Psoas muscle (tissue), 8 donors: ENCODE measurements around the gene EIF3L. TPM values are rescaled to one million over a fixed set of nuclear protein-coding genes. Genes with fewer than 3 reads are reported as not detected.

Source experiments
- ATAC-seq, 4 donors: fragments of 200-7000 bp; cut with Tn5 transposase; one replicate each; pipeline ENCODE4 v1.9.1; 2020; ENCODE audit warnings: moderate library complexity in 3 of 4, mild to moderate bottlenecking in 2 of 4
- DNase-seq, 2 donors: peaks; one replicate each; pipeline ENCODE4 v3.0.0-alpha.2; 2020
- H3K27ac ChIP-seq: fragments of 200-600 bp; one replicate; pipeline ENCODE4 v1.8.0; 2022
- H3K27me3 ChIP-seq, 3 donors: fragments of 200-600 bp in 1 of 3; one replicate each; pipeline versions ENCODE4 v1.6.1 to v1.8.0; 2013 to 2022; ENCODE audit warnings: low read length in 2 of 3, mild to moderate bottlenecking in 2 of 3, moderate library complexity in 1 of 3; ENCODE audit not compliant: insufficient read depth in 3 of 3
- H3K36me3 ChIP-seq, 2 donors: fragments of 200-600 bp in 1 of 2; one replicate each; pipeline versions ENCODE4 v1.6.1 to v1.8.0; 2013 to 2022; ENCODE audit warnings: low read depth in 1 of 2, mild to moderate bottlenecking in 1 of 2, moderate library complexity in 1 of 2; ENCODE audit not compliant: insufficient read depth in 1 of 2
- H3K4me1 ChIP-seq: fragments of 200-600 bp; one replicate; pipeline ENCODE4 v1.8.0; 2022
- H3K4me3 ChIP-seq: fragments of 200-600 bp; one replicate; pipeline ENCODE4 v1.8.0; 2022; ENCODE audit warnings: mild to moderate bottlenecking
- H3K9me3 ChIP-seq: fragments of 200-600 bp; one replicate; pipeline ENCODE4 v1.8.0; 2022
- CTCF ChIP-seq: fragments of 200-600 bp; IDR thresholded peaks from one replicate; pipeline ENCODE4 v1.8.0; 2022; ENCODE audit warnings: antibody characterized with exemption
- WGBS, 3 donors: extraction: QIAGEN DNeasy Blood & Tissue Kit; methylation state at CpG; one replicate each; pipeline versions ENCODE4 v1.1.6 to v1.1.7; 2013; 5-methylcytosine and 5-hydroxymethylcytosine counted together
- intact Hi-C, 2 donors: fragments of 100-400 bp; cut with DNase I; formaldehyde crosslinking; loops; one replicate each; pipeline versions ENCODE4 v1.11.0 to v1.14.2; 2022
- polyA plus RNA-seq, 3 donors: library from polyadenylated mRNA; stranded (reverse); fragments of 200-250 nt; gene quantifications; one replicate each; pipeline ENCODE4 v1.2.3, GENCODE V29; 2013
- total RNA-seq, 4 donors: library from RNA; stranded (reverse); fragmentation: NEBNext Ultra II Directional in 2 of 4; extraction: Animal tissue kit (Norgen Biotek cat#: 25700) in 2 of 4; gene quantifications; one replicate each; pipeline versions ENCODE4 v1.2.1 to v1.2.4, GENCODE V29; 2021 to 2023
- donor health status: healthy with polysubstance abuse.
- donor health status: DM: no; HTN: no; CAD: no; lungs with moderate emphysema.
- donor health status: Bipolar disorder and iron deficiency.
- donor health status: healthy.
- donor health status: DM: yes; HTN: yes; CAD: no.
- donor health status: DM: no; HTN: no; CAD: no.
- donor health status: DM: no; HTN: no; CAD: no.
- donor health status: DM: yes; HTN: yes; CAD: no.

Gene EIF3L
- total and polyA plus RNA-seq, 7 donors: 265 to 483 (median 369) TPM

GRCh38 chr22:37930270-37930951, 81.2 kb downstream of the EIF3L start:
- Histone ChIP-seq H3K4me1 (peaks cover 11% of the 10 kb centered on the region), H3K27ac (no peak overlapping the region)
- intact Hi-C loops: loop anchor here in 1 of 2 donors (5.0 to 10.0 kb wide), 2 partner anchors 38 to 116 kb away; no protein-coding TSS in a partner anchor

GRCh38 chr22:37930952-37931440, 81.8 kb downstream of the EIF3L start:
- Histone ChIP-seq H3K4me1 (peaks cover 11% of the 10 kb centered on the region), H3K4me3 (no peak overlapping the region), H3K36me3 (peaks cover 7 to 51% of the 10 kb centered on the region in 2 donors), H3K9me3 (no peaks in the 10 kb centered on the region), H3K27me3 (no peaks in the 10 kb centered on the region), H3K27ac (no peak overlapping the region)
- intact Hi-C loops: loop anchor here in 1 of 2 donors (5.0 to 10.0 kb wide), 2 partner anchors 39 to 116 kb away; no protein-coding TSS in a partner anchor
- ATAC-seq: no peak
- no peak for DNase-seq
- 84 to 93% (median 91%) methylated on average over 2 of the region's 2 CpGs for WGBS, 3 donors
- no peak for TF ChIP-seq CTCF

More at GRCh38 chr22:37930270-37930951, 81.2 kb downstream of the EIF3L start:
- no peak overlapping the region for H3K4me3 ChIP-seq
- H3K9me3 ChIP-seq: no peaks in the 10 kb centered on the region
- peak; percentile 33 for TF ChIP-seq CTCF
- H3K27me3 ChIP-seq: no peaks in the 10 kb centered on the region
- WGBS, 3 donors: 69 to 78% (median 72%) methylated on average over 10 to 11 of the region's 11 CpGs
- peaks cover 7 to 57% of the 10 kb centered on the region in 2 donors for H3K36me3 ChIP-seq
- no peak for DNase-seq
- ATAC-seq: no peak

GRCh38 chr22:37931893-37932389, 82.7 kb downstream of the EIF3L start:
- Histone ChIP-seq H3K36me3 (peaks cover 7 to 45% of the 10 kb centered on the region in 2 donors), H3K27ac (no peak overlapping the region), H3K4me3 (no peak overlapping the region), H3K4me1 (peaks cover 11% of the 10 kb centered on the region), H3K9me3 (no peaks in the 10 kb centered on the region), H3K27me3 (no peaks in the 10 kb centered on the region)
- TF ChIP-seq CTCF: no peak
- intact Hi-C loops: loop anchor here in 1 of 2 donors (2.0 to 10.0 kb wide), 3 partner anchors 25 to 117 kb away; partner anchors contain the start of gene MICALL1
- DNase-seq (no peak), ATAC-seq (no peak)
- WGBS, 3 donors: 76 to 86% (median 76%) methylated on average over 6 of the region's 6 CpGs

- no peak for DNase-seq
- Histone ChIP-seq H3K27me3 (no peaks in the 10 kb centered on the region), H3K9me3 (no peaks in the 10 kb centered on the region), H3K36me3 (peaks cover 6 to 45% of the 10 kb centered on the region in 2 donors), H3K4me1 (peaks cover 11% of the 10 kb centered on the region), H3K27ac (no peak overlapping the region), H3K4me3 (no peak overlapping the region)
- ATAC-seq: no peak
- intact Hi-C loops: loop anchor here in 1 of 2 donors (2.0 to 10.0 kb wide), 3 partner anchors 26 to 118 kb away; partner anchors contain the start of gene MICALL1
- 85 to 88% (median 87%) methylated on average over 10 of the region's 10 CpGs for WGBS, 3 donors
- no peak for TF ChIP-seq CTCF
Measured at GRCh38 chr22:37932401-37932800, 83.2 kb downstream of the EIF3L start.
